GM15510 (cell line): ENCODE measurements around the gene CEP135.

Source experiments
- POLR2A ChIP-seq: IDR thresholded peaks from 3 replicates; pipeline ENCODE4 v1.6.1; 2011; ENCODE audit warnings: borderline replicate concordance; ENCODE audit not compliant: insufficient read length; ENCODE audit errors: extremely low read depth

The CEP135 gene

GRCh38 chr4:55928846-55929245, 19.9 kb upstream of the CEP135 start:
- TF ChIP-seq POLR2A: no peak

GRCh38 chr4:55931043-55931442, 17.7 kb upstream of the CEP135 start:
- TF ChIP-seq POLR2A: no peak

GRCh38 chr4:55931833-55932232, 16.9 kb upstream of the CEP135 start:
- TF ChIP-seq POLR2A: no peak

GRCh38 chr4:55932511-55932910, 16.2 kb upstream of the CEP135 start:
- no peak for TF ChIP-seq POLR2A

- no peak for TF ChIP-seq POLR2A
These were observed 15.1 kb upstream of the CEP135 start for GRCh38 chr4:55933611-55934010.

GRCh38 chr4:55938481-55938880, 10.3 kb upstream of the CEP135 start:
- no peak for TF ChIP-seq POLR2A

GRCh38 chr4:55939421-55939820, 9.3 kb upstream of the CEP135 start:
- TF ChIP-seq POLR2A: no peak

- no peak for TF ChIP-seq POLR2A
These were observed 6.8 kb upstream of the CEP135 start for GRCh38 chr4:55941881-55942396.

GRCh38 chr4:55947254-55947882, 1.4 kb upstream of the CEP135 start:
- peak; percentile 43 for TF ChIP-seq POLR2A

- TF ChIP-seq POLR2A: no peak
These were observed 626 bp upstream of the CEP135 start for GRCh38 chr4:55947912-55948725.

GRCh38 chr4:55949482-55949802, 697 bp downstream of the CEP135 start:
- TF ChIP-seq POLR2A: no peak

- TF ChIP-seq POLR2A: no peak
These were observed 2.6 kb downstream of the CEP135 start for GRCh38 chr4:55951191-55951922.

GRCh38 chr4:55955710-55956109, 7.0 kb downstream of the CEP135 start:
- TF ChIP-seq POLR2A: no peak

GRCh38 chr4:55959655-55960054, 10.9 kb downstream of the CEP135 start:
- no peak for TF ChIP-seq POLR2A

- TF ChIP-seq POLR2A: no peak
These were observed 15.3 kb downstream of the CEP135 start for GRCh38 chr4:55964046-55964445.
